Measurements from ENCODE around the gene SRGAP2.
"Not testable (repeated sequence)": the region's sequence is repeated elsewhere in the genome, so short reads cannot be mapped to it uniquely, and the experiment has no call there.

Gene SRGAP2

GRCh38 chr1:206186826-206187225 is 16.5 kb upstream of the SRGAP2 start:
- H3K27me3 Mint-ChIP-seq; H3K9me3 Mint-ChIP-seq; H3K36me3 Mint-ChIP-seq; H3K27ac Mint-ChIP-seq; H3K4me1 Mint-ChIP-seq; H3K4me3 Mint-ChIP-seq; DNase-seq; ATAC-seq (replicated peaks): not testable (repeated sequence)

DNA sequence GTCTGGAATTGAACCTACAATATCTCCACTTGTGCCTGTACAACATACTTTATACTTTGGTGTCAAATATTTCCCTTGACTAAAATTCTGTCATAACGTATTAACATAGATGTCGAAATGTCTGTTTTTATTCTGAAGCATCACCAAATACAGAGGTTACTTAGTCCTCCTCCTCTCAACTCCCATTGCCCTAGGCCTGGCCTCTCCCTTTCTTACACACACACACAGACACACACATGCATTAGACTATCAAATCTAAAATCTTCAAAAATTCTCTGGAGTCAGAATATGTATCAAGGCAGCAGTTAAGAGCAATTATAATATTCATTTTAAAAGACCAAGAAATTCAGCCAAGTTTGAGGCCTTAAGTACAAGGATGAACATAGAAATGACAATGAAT is 8.2 kb upstream of the SRGAP2 start:
- not testable (repeated sequence) for DNase-seq; H3K27ac Mint-ChIP-seq; H3K4me3 Mint-ChIP-seq; H3K4me1 Mint-ChIP-seq; ATAC-seq (replicated peaks); H3K9me3 Mint-ChIP-seq; H3K36me3 Mint-ChIP-seq; H3K27me3 Mint-ChIP-seq

DNA sequence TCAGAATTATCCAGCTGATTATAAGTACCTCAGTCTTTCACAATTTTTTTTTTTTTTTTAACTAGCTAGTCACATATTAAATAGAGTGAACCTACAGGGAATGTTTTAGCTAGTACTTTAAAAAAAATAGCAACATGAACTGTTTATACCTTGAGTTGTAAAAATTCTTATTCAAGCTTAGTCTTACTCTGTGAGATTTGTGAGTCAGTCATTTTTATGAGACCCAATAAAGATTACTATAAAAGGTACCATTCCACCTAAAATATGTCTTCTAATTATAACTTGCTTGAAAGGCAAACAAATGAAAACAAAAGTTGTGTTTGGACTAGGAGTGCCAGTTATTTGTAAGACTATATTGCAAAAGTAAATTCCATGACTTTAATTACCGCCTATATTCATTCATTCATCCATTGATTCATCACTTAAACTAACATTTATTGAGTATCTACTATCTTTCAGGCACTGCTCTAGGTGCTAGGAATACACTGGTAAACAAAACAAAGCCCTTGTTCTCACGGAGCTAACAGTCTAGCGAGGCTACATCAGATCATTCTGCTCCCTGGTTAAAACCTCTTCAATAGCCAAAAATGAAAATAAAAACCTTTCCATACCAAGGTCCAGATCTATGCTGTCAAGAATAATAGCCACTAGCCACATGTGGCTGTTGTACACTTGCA is 6.5 kb upstream of the SRGAP2 start:
- not testable (repeated sequence) for H3K27me3 Mint-ChIP-seq; H3K9me3 Mint-ChIP-seq; H3K36me3 Mint-ChIP-seq; DNase-seq; H3K4me1 Mint-ChIP-seq; H3K4me3 Mint-ChIP-seq; H3K27ac Mint-ChIP-seq; ATAC-seq (replicated peaks)

GRCh38 chr1:206202789-206203363 is 465 bp upstream of the SRGAP2 start, which contains the start of gene FAM72A:
FAM72A (minus strand) TSS chr1:206202839; CDS start chr1:206202025, 814 bp downstream.
- DNase-seq (peak; percentile 99), ATAC-seq (replicated peaks) (peak; percentile 85 to 88)
- not testable (repeated sequence) for H3K36me3 Mint-ChIP-seq, H3K4me1 Mint-ChIP-seq, H3K27me3 Mint-ChIP-seq, H3K9me3 Mint-ChIP-seq
- H3K27ac Mint-ChIP-seq: peak within 1 kb of the TSS; percentile 84
- peak within 1 kb of the TSS; percentile 89 to 92 for H3K4me3 Mint-ChIP-seq

- ATAC-seq (replicated peaks); H3K9me3 Mint-ChIP-seq; H3K36me3 Mint-ChIP-seq; H3K27me3 Mint-ChIP-seq; H3K4me1 Mint-ChIP-seq; DNase-seq; H3K27ac Mint-ChIP-seq: not testable (repeated sequence)
- H3K4me3 Mint-ChIP-seq: peak overlapping the region; percentile 76 to 77
Observed at GRCh38 chr1:206204159-206204511, 794 bp downstream of the SRGAP2 start.

GRCh38 chr1:206204871-206205270 is 1.5 kb downstream of the SRGAP2 start:
- H3K27me3 Mint-ChIP-seq, H3K9me3 Mint-ChIP-seq: not testable (repeated sequence)
- H3K4me3 Mint-ChIP-seq: peak overlapping the region; percentile 87 to 88

GRCh38 chr1:206205569-206205968 is 2.2 kb downstream of the SRGAP2 start:
- H3K27me3 Mint-ChIP-seq; H3K9me3 Mint-ChIP-seq; H3K4me1 Mint-ChIP-seq; DNase-seq; H3K27ac Mint-ChIP-seq; H3K36me3 Mint-ChIP-seq; ATAC-seq (replicated peaks): not testable (repeated sequence)
- peak overlapping the region in 1 of 2 donors; percentile 32 for H3K4me3 Mint-ChIP-seq

More at GRCh38 chr1:206204871-206205270, 1.5 kb downstream of the SRGAP2 start:
- ATAC-seq (replicated peaks); DNase-seq; H3K36me3 Mint-ChIP-seq; H3K4me1 Mint-ChIP-seq: not testable (repeated sequence)
- peak overlapping the region; percentile 80 for H3K27ac Mint-ChIP-seq

GRCh38 chr1:206210802-206211201 is 7.5 kb downstream of the SRGAP2 start:
- not testable (repeated sequence) for H3K27me3 Mint-ChIP-seq; H3K4me1 Mint-ChIP-seq; H3K27ac Mint-ChIP-seq; H3K36me3 Mint-ChIP-seq; H3K9me3 Mint-ChIP-seq; ATAC-seq (replicated peaks); H3K4me3 Mint-ChIP-seq; DNase-seq

GRCh38 chr1:206215600-206216392 is 12.5 kb downstream of the SRGAP2 start:
- H3K36me3 Mint-ChIP-seq; H3K27me3 Mint-ChIP-seq; H3K4me3 Mint-ChIP-seq; ATAC-seq (replicated peaks); DNase-seq; H3K4me1 Mint-ChIP-seq; H3K9me3 Mint-ChIP-seq; H3K27ac Mint-ChIP-seq: not testable (repeated sequence)

GRCh38 chr1:206218285-206218684 is 14.9 kb downstream of the SRGAP2 start:
- not testable (repeated sequence) for H3K27ac Mint-ChIP-seq, H3K27me3 Mint-ChIP-seq, DNase-seq, H3K4me3 Mint-ChIP-seq, H3K36me3 Mint-ChIP-seq, H3K4me1 Mint-ChIP-seq, H3K9me3 Mint-ChIP-seq
- ATAC-seq (replicated peaks): peak; percentile 57 to 58

GRCh38 chr1:206218765-206219164 is 15.4 kb downstream of the SRGAP2 start:
- not testable (repeated sequence) for H3K4me1 Mint-ChIP-seq, H3K27me3 Mint-ChIP-seq, H3K4me3 Mint-ChIP-seq, H3K9me3 Mint-ChIP-seq, H3K36me3 Mint-ChIP-seq, H3K27ac Mint-ChIP-seq, DNase-seq
- ATAC-seq (replicated peaks): peak; percentile 42 to 61

- not testable (repeated sequence) for H3K4me1 Mint-ChIP-seq; H3K4me3 Mint-ChIP-seq; H3K36me3 Mint-ChIP-seq; DNase-seq; H3K27me3 Mint-ChIP-seq; H3K27ac Mint-ChIP-seq; ATAC-seq (replicated peaks); H3K9me3 Mint-ChIP-seq
Observed at GRCh38 chr1:206219514-206220331, 16.4 kb downstream of the SRGAP2 start.

DNA sequence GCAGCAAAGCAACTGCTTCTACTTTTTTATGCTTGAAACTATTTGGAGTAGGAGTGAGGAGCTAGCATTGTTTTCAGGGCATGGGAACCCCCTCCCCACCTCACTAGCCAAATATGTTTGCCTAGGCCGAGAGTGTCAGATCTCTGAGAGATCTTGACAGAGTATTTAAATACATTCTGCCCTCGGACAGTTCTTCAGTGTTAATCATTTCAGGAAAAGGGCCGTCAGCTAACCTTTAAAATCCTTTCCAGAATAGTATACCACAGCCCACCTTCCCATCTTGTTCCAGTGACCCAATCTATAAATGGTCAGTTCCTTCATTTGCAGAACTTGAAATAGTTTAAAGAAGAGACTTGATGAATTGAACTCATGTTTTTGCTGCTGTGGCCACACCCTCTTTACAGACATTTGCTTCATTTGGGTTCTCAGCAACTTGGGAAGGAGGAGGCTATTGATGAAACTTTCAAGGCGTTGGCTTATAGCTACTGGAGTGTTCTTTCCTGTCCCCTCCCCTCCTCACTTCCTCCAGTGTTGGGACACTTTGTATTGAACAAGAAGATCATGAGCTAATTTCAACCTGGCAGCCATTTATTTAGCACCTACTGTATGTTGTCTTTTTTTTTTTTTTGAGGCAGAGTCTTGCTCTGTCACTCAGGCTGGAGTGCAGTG is 17.1 kb downstream of the SRGAP2 start:
- ATAC-seq (replicated peaks); DNase-seq; H3K4me1 Mint-ChIP-seq; H3K27me3 Mint-ChIP-seq; H3K9me3 Mint-ChIP-seq; H3K4me3 Mint-ChIP-seq; H3K36me3 Mint-ChIP-seq: not testable (repeated sequence)
- peak overlapping the region; percentile 9 for H3K27ac Mint-ChIP-seq

DNA sequence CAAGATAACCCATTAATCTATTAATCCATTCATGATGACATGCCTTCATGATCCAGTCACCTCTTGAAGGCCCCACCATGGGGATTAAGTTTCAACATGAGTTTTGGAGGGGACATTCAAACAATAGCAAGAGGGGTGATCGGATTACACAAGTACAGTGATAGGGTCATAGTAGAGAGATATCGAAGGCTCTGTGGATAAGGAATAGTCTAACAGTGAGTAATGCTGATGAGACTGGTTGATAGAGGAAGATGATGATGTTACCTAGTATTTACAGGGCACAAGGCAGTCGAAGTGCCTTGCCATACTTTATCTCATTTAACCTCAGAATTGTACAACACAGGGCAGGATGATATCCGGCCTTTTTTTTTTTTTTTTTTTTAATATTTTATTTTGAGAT is 18.2 kb downstream of the SRGAP2 start:
- not testable (repeated sequence) for ATAC-seq (replicated peaks); H3K27ac Mint-ChIP-seq; H3K27me3 Mint-ChIP-seq; H3K9me3 Mint-ChIP-seq; H3K4me3 Mint-ChIP-seq; H3K4me1 Mint-ChIP-seq; H3K36me3 Mint-ChIP-seq; DNase-seq

Data from stimulated activated naive B cell treated with anti-CD40 and anti-IgM and Interleukin-4, amounts not matched to agents 10 μg/mL and 1 μg/mL and 100 μg/mL, for 72 hours (primary cell).